ENCODE data around the gene RNF39. TPM values are rescaled to one million over a fixed set of nuclear protein-coding genes. Genes with fewer than 3 reads are reported as not detected.

RNF39 gene
- total RNA-seq, 1 donor from 2014 or later, result not detected

Other genes with a start within 250 kb of the RNF39 start
- not detected for gene HLA-G, start 247.9 kb downstream of the RNF39 start, total RNA-seq
- gene HLA-A, start 133.2 kb downstream of the RNF39 start, total RNA-seq, result 526 TPM
- gene POLR1H, start 14.5 kb downstream of the RNF39 start, total RNA-seq, result 21.1 TPM
- gene PPP1R11, start 8.6 kb downstream of the RNF39 start, total RNA-seq, result 41.1 TPM
- gene TRIM31, start 37.3 kb upstream of the RNF39 start, total RNA-seq, result not detected
- gene TRIM40, start 60.4 kb upstream of the RNF39 start, total RNA-seq, result not detected
- gene TRIM10, start 85.4 kb upstream of the RNF39 start, total RNA-seq, result not detected
- gene TRIM15, start 87.8 kb upstream of the RNF39 start, total RNA-seq, result not detected
- gene TRIM26, start 137.6 kb upstream of the RNF39 start, total RNA-seq, result 32.1 TPM